ENCODE data around the gene MTOR. TPM values are rescaled to one million over a fixed set of nuclear protein-coding genes. Genes with fewer than 3 reads are reported as not detected.
A peak's percentile ranks its signal among the peaks of the same experiment; 100 is the strongest.

The MTOR gene
- total RNA-seq, 4 donors from 2014 or later = 40.4 to 51.4 (median 49.6) TPM

DNA sequence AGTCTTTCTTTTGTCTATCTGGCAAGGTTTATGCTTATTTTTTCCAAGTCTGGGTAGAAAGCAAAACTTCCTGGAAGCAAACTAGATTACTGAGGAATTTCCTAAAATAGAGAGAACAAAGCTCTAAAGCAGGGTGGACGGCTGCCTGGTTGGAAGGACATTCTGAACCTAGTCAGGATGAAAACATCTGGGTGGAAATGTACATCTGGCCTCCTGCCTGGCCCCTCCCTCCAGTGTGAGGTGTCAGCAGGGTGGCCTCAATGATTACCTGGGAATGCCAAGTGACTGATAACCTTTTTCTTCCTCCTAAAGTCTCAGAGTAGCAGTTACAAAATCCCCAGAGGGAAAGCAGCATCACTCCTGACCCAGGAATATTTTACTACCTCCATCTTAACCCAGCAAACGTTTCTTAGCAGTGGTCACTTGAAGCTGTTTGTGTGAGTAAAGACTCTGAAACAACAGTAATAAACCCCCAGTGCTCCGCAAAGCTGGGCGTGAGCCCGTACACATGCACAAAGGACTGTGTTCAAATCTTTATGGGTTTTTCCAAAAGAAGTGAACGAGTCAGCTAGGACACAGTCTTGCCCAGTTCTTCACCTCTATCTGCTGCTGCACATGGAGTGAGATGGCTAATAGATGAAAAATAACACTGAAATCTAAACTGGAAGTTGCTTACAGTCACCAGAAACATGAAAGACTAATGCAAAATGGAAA is 54.3 kb downstream of the MTOR start:
- Histone ChIP-seq H3K27me3 (no peaks in the 10 kb centered on the region), H3K36me3 (peaks cover 0 to 91% (median 4%) of the 10 kb centered on the region in 3 donors), H3K4me3 (no peak overlapping the region), H3K9me3 (no peaks in the 10 kb centered on the region), H3K27ac (peak overlapping the region; percentile 21 to 84 (median 56)), H3K4me1 (peaks cover 0 to 10% (median 3%) of the 10 kb centered on the region in 4 donors)
- peak; percentile 84 to 85 for TF ChIP-seq EP300 (IDR thresholded peaks at IDR 0.05)
- no peak for TF ChIP-seq POLR2A (IDR thresholded peaks at IDR 0.05)
- TF ChIP-seq, protein P1, sequence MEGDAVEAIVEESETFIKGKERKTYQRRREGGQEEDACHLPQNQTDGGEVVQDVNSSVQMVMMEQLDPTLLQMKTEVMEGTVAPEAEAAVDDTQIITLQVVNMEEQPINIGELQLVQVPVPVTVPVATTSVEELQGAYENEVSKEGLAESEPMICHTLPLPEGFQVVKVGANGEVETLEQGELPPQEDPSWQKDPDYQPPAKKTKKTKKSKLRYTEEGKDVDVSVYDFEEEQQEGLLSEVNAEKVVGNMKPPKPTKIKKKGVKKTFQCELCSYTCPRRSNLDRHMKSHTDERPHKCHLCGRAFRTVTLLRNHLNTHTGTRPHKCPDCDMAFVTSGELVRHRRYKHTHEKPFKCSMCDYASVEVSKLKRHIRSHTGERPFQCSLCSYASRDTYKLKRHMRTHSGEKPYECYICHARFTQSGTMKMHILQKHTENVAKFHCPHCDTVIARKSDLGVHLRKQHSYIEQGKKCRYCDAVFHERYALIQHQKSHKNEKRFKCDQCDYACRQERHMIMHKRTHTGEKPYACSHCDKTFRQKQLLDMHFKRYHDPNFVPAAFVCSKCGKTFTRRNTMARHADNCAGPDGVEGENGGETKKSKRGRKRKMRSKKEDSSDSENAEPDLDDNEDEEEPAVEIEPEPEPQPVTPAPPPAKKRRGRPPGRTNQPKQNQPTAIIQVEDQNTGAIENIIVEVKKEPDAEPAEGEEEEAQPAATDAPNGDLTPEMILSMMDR (IDR thresholded peaks at IDR 0.05) = no peak
- 50 to 58% methylated on average over 6 of the region's 6 CpGs for WGBS, 2 donors
- peak; percentile 75 to 81 for DNase-seq (ENCODE audit: low spot score in 2 of 2)

DNA sequence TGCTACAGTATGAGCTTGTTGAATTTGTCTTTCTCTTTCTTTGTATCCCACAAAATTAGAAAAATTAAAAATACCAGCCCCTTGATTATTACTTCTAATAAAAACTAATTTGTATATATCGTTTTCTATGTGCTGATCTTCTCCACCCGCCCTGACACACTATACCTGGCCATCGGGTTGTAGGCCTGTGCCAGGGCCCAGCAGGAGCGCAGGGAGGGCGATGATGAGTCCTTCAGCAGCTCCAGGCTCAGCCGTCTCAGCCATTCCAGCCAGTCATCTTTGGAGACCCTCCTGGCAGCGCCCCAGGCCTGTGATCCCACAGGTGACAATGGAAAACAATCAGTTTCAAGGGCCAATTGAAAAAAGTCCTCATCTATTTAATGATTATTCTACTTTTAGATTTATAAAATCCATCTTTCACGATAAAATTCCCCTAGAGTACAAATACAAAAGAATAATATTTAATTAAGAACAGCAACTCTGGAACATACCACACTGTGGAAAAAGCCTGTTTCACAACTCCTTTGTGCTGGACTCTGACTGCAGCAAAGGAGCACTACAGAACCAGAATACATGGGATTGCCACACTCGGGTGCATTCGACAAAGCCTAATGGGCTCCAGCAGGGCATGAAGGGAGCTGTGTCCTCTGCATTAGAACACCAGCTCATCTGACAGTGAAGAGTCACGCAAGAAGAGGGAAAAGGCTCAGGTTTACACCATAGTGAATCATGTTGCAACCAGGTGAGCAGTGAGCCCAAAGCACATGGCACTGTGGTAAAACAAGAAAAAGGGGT is 57.8 kb downstream of the MTOR start:
- no peaks in the 10 kb centered on the region for H3K27me3 ChIP-seq
- no peaks in the 10 kb centered on the region for H3K9me3 ChIP-seq
- peaks cover 0 to 10% (median 3%) of the 10 kb centered on the region in 4 donors for H3K4me1 ChIP-seq
- TF ChIP-seq POLR2A (IDR thresholded peaks at IDR 0.05) = no peak
- peak in 1 of 2 donors; percentile 48 for TF ChIP-seq EP300 (IDR thresholded peaks at IDR 0.05)
- no peak overlapping the region for H3K4me3 ChIP-seq
- peak overlapping the region in 2 of 4 donors; percentile 50 to 84 for H3K27ac ChIP-seq
- WGBS, 2 donors = 90 to 92% methylated on average over 11 of the region's 11 CpGs
- DNase-seq (ENCODE audit: low spot score in 2 of 2) = no peak
- H3K36me3 ChIP-seq = peaks cover 0 to 89% (median 4%) of the 10 kb centered on the region in 3 donors

DNA sequence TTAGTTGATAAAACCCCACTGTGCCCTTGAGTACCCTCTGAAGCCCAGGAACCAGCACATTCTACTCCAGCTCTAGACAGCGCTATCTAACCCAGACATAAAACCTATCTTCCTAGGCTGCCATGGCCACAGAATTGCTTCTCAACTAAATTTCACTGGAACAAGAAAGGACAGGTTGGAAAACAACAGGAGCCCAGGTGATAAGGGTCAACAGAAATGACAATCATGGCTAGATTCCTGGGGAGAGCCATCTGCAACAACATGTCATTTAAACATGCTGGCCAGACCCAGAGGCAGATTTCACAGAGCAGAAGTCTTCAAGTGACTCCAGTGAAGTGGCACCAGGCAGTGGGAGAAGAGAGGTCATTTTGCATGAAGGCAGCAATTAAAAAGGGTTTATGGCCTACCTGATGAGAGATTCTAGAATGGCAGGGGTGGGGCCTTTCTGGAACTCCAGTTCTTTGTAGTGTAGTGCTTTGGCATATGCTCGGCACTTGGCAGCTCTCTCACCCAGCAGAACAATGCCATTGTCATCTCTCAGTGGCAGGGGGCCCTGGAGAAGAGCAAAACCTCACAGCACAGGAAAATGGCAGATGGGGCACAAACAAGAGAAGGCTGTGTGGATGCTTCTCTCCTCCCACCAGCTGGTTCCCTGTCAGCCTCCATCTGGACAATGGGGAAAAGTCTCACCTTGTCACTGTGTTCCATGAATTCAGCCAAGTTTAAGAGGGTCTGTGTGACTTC is 63.3 kb downstream of the MTOR start:
- no peak for DNase-seq (ENCODE audit: low spot score in 2 of 2)
- Histone ChIP-seq H3K27ac (peak overlapping the region in 2 of 4 donors; percentile 21 to 57), H3K4me3 (no peak overlapping the region), H3K4me1 (peaks cover 0 to 29% (median 3%) of the 10 kb centered on the region in 4 donors), H3K9me3 (no peaks in the 10 kb centered on the region), H3K36me3 (peaks cover 0 to 84% (median 5%) of the 10 kb centered on the region in 3 donors), H3K27me3 (no peaks in the 10 kb centered on the region)
- 69 to 74% methylated on average over 2 of the region's 2 CpGs for WGBS, 2 donors
- TF ChIP-seq POLR2A (IDR thresholded peaks at IDR 0.05) = no peak
- TF ChIP-seq, protein P1 (IDR thresholded peaks at IDR 0.05) = no peak
- TF ChIP-seq EP300 (IDR thresholded peaks at IDR 0.05) = no peak

DNA sequence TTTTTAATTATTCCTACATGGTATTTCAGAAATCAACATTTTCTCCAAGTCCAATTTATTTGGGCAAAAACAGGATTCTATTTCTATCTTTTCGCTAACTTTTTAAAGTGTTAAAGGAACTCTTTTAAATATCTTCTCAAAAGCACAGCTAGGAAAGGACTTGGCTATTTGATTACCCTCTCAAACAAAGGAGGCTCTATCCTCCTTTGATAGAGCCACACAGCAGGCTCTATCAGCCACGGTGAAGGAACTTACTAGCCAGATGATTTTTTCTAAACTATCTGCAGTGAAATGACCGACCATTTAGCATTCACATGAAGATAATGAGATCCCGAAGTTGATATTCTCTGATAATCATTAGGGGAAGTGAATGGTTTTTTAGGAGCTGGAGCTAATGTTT is 64.1 kb downstream of the MTOR start:
- WGBS, 2 donors = 55 to 61% methylated on average over 4 of the region's 4 CpGs
- peaks cover 0 to 84% (median 5%) of the 10 kb centered on the region in 3 donors for H3K36me3 ChIP-seq
- H3K9me3 ChIP-seq = no peaks in the 10 kb centered on the region
- no peak for TF ChIP-seq POLR2A (IDR thresholded peaks at IDR 0.05)
- TF ChIP-seq EP300 (IDR thresholded peaks at IDR 0.05) = no peak
- TF ChIP-seq, protein P1 (IDR thresholded peaks at IDR 0.05) = no peak
- H3K27ac ChIP-seq = peak overlapping the region in 2 of 4 donors; percentile 21 to 57
- peaks cover 0 to 31% (median 3%) of the 10 kb centered on the region in 4 donors for H3K4me1 ChIP-seq
- no peak overlapping the region for H3K4me3 ChIP-seq
- no peak for DNase-seq (ENCODE audit: low spot score in 2 of 2)
- H3K27me3 ChIP-seq = no peaks in the 10 kb centered on the region

DNA sequence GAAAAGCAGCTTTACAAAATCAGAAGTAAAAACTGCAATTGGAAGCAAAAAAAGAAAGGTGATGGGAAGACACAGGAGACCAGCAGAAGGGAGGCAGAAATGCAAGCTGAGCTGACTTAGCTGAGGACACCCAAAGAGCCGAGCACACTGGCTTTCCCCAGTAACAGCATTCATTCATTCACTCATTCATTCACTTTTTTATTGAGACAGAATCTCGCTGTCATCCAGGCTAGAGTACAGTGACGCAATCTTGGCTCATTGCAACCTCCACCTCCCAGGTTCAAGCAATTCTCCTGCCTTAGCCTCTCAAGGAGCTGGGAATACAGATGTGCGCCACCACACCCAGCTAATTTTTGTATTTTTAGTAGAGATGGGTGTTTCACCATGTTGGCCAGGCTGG is 65.0 kb downstream of the MTOR start:
- Histone ChIP-seq H3K4me3 (no peak overlapping the region), H3K27ac (peak overlapping the region in 2 of 4 donors; percentile 21 to 57), H3K9me3 (no peaks in the 10 kb centered on the region), H3K27me3 (no peaks in the 10 kb centered on the region), H3K4me1 (peaks cover 0 to 32% (median 3%) of the 10 kb centered on the region in 4 donors), H3K36me3 (peaks cover 0 to 85% (median 13%) of the 10 kb centered on the region in 3 donors)
- WGBS, 2 donors = 85 to 91% methylated on average over 4 of the region's 4 CpGs
- DNase-seq (ENCODE audit: low spot score in 2 of 2) = no peak
- TF ChIP-seq EP300 (IDR thresholded peaks at IDR 0.05) = no peak
- TF ChIP-seq POLR2A (IDR thresholded peaks at IDR 0.05) = no peak
- TF ChIP-seq, protein P1 (IDR thresholded peaks at IDR 0.05) = no peak
